Tibial nerve (tissue), 4 donors: ENCODE data around the gene KIAA1958. TPM values are rescaled to one million over a fixed set of nuclear protein-coding genes. Genes with fewer than 3 reads are reported as not detected.

Source experiments
- DNase-seq, 2 donors: peaks; one replicate each; pipeline ENCODE4 v3.0.0-alpha.2; 2019; ENCODE audit warnings: low spot score in 2 of 2
- H3K27ac ChIP-seq, 4 donors: fragments of 200-600 bp; sonication (generic) in 3 of 4; one replicate each; pipeline ENCODE4 v1.5.1; 2017 to 2019; ENCODE audit warnings: mild to moderate bottlenecking in 1 of 4
- H3K27me3 ChIP-seq, 2 donors: fragments of 200-600 bp; sonication (generic) in 1 of 2; one replicate each; pipeline versions ENCODE4 v1.5.1 to v1.6.0; 2017 to 2019
- H3K36me3 ChIP-seq, 3 donors: fragments of 200-600 bp; sonication (generic); one replicate each; pipeline ENCODE4 v1.5.1; 2018 to 2019
- H3K4me1 ChIP-seq, 4 donors: fragments of 200-600 bp; sonication (generic) in 3 of 4; one replicate each; pipeline ENCODE4 v1.5.1; 2017 to 2019
- H3K4me3 ChIP-seq, 4 donors: fragments of 200-600 bp; sonication (generic) in 3 of 4; one replicate each; pipeline ENCODE4 v1.5.1; 2017 to 2019; ENCODE audit warnings: mild to moderate bottlenecking in 1 of 4, moderate library complexity in 1 of 4
- H3K9me3 ChIP-seq, 4 donors: fragments of 200-600 bp; sonication (generic) in 3 of 4; one replicate each; pipeline ENCODE4 v1.5.1; 2017 to 2019
- EP300 ChIP-seq, 2 donors: sonication (generic); formaldehyde crosslinking; IDR thresholded peaks; one replicate each; pipeline ENCODE4 v1.6.1; 2017; ENCODE audit warnings: antibody characterized with exemption in 2 of 2, mild to moderate bottlenecking in 1 of 2
- POLR2A ChIP-seq, 2 donors: fragments of 450-650 bp; IDR thresholded peaks; one replicate each; pipeline ENCODE4 v1.6.1; 2017; ENCODE audit warnings: antibody characterized with exemption in 2 of 2, mild to moderate bottlenecking in 2 of 2, moderate library complexity in 2 of 2
- WGBS, 2 donors: methylation state at CpG; one replicate each; pipeline ENCODE4 v1.1.5; 2018; 5-methylcytosine and 5-hydroxymethylcytosine counted together
- total RNA-seq, 4 donors: library from RNA; depleted of rRNA; stranded (reverse); fragments of >200 nt; gene quantifications; one replicate each; pipeline ENCODE4 v1.1.0, GENCODE V29; 2016
- TF ChIP-seq, protein P1 (sequence below), 5 experiments: fragments of 200-600 bp in 3 of 5; fragments of 450-650 bp in 2 of 5; sonication (generic) in 3 of 5; IDR thresholded peaks; one replicate each; pipeline ENCODE4 v1.5.1; 2016 to 2019; ENCODE audit warnings: antibody characterized with exemption in 5 of 5, mild to moderate bottlenecking in 3 of 5, moderate library complexity in 2 of 5

The KIAA1958 gene
- total RNA-seq, 4 donors from 2014 or later: 3.7 to 5.2 (median 4.5) TPM

DNA sequence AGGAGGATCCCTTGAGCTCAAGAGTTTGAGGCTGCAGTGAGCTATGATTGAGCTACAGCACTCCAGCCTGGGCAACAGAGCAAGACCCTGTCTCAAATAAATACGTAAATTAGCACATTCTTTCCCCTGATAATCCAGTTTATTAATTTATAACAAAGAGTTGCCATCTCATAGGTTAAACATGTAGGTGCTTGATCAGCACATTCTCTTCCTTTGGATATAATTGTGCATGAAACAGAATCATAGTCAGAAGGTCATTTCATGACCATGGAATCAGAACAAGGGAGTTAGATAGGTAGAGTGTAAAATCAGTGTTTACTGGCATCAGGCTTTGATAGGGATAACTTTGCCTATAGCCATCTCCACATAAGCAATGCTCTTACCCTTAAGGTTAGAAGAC lies 43.0 kb upstream of the KIAA1958 start:
- Histone ChIP-seq H3K9me3 (no peaks in the 10 kb centered on the region), H3K4me3 (no peak overlapping the region), H3K27ac (no peak overlapping the region), H3K27me3 (no peaks in the 10 kb centered on the region), H3K36me3 (peaks cover 0 to 20% (median 0%) of the 10 kb centered on the region in 3 donors), H3K4me1 (no peaks in the 10 kb centered on the region)
- WGBS, 2 donors: 78 to 81% methylated on average over 1 of the region's 1 CpG
- DNase-seq: no peak
- TF ChIP-seq, protein P1, sequence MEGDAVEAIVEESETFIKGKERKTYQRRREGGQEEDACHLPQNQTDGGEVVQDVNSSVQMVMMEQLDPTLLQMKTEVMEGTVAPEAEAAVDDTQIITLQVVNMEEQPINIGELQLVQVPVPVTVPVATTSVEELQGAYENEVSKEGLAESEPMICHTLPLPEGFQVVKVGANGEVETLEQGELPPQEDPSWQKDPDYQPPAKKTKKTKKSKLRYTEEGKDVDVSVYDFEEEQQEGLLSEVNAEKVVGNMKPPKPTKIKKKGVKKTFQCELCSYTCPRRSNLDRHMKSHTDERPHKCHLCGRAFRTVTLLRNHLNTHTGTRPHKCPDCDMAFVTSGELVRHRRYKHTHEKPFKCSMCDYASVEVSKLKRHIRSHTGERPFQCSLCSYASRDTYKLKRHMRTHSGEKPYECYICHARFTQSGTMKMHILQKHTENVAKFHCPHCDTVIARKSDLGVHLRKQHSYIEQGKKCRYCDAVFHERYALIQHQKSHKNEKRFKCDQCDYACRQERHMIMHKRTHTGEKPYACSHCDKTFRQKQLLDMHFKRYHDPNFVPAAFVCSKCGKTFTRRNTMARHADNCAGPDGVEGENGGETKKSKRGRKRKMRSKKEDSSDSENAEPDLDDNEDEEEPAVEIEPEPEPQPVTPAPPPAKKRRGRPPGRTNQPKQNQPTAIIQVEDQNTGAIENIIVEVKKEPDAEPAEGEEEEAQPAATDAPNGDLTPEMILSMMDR (IDR thresholded peaks at IDR 0.05): no peak
- TF ChIP-seq EP300 (IDR thresholded peaks at IDR 0.05): no peak
- no peak for TF ChIP-seq POLR2A (IDR thresholded peaks at IDR 0.05)

GRCh38 chr9:112445196-112445595 lies 41.4 kb upstream of the KIAA1958 start:
- no peaks in the 10 kb centered on the region for H3K4me1 ChIP-seq
- no peaks in the 10 kb centered on the region for H3K27me3 ChIP-seq
- no peak for TF ChIP-seq EP300 (IDR thresholded peaks at IDR 0.05)
- TF ChIP-seq, protein P1 (IDR thresholded peaks at IDR 0.05): no peak
- TF ChIP-seq POLR2A (IDR thresholded peaks at IDR 0.05): no peak
- peaks cover 0 to 24% (median 0%) of the 10 kb centered on the region in 3 donors for H3K36me3 ChIP-seq
- WGBS, 2 donors: 38 to 41% methylated on average over 1 of the region's 1 CpG
- H3K4me3 ChIP-seq: no peak overlapping the region
- no peak for DNase-seq
- H3K27ac ChIP-seq: no peak overlapping the region
- H3K9me3 ChIP-seq: no peaks in the 10 kb centered on the region

DNA sequence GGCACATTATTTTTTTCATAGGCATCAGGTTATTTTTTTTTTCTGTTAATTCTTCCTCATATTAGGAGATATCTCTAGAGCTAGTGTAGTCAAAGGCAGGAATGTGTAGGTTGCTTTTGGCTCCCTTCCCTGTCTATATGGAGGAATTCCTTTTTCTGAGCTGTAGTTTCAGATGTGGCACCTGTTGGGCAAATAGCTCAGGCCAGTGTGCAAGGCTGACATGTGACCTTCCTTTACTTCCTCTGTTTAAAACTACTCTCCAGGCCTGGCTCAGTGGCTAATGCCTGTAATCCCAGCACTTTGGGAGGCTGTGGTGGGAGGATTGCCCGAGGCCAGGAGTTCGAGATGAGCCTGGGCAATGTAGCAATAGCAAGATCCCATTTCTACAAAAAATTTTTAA lies 40.5 kb upstream of the KIAA1958 start:
- DNase-seq: no peak
- Histone ChIP-seq H3K27me3 (no peaks in the 10 kb centered on the region), H3K36me3 (peaks cover 0 to 15% (median 0%) of the 10 kb centered on the region in 3 donors), H3K27ac (no peak overlapping the region), H3K9me3 (no peaks in the 10 kb centered on the region), H3K4me1 (no peaks in the 10 kb centered on the region), H3K4me3 (no peak overlapping the region)
- TF ChIP-seq, protein P1 (IDR thresholded peaks at IDR 0.05): no peak
- TF ChIP-seq POLR2A (IDR thresholded peaks at IDR 0.05) (no peak), EP300 (IDR thresholded peaks at IDR 0.05) (no peak)
- WGBS, 2 donors: 97 to 100% methylated on average over 2 of the region's 2 CpGs

DNA sequence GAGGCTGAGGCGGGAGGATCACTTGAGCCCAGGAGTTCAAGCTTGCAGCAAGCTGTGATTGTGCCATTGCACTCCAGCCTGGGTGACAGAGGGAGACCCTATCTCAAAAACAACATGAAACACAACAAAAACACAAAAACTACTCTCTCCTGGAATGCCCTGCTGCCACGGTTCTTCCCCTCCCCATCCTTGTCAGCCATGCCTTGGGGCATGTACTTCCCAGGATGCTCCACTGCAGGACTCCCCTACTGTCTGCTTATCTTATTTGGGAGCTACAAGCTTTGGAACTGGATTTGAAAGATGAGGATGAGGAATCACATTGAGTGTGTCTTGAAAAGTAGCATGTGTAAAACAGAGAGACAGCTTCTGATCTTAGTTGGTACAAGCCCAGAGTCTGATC lies 40.1 kb upstream of the KIAA1958 start:
- Histone ChIP-seq H3K27me3 (no peaks in the 10 kb centered on the region), H3K4me1 (no peaks in the 10 kb centered on the region), H3K36me3 (peaks cover 0 to 11% (median 0%) of the 10 kb centered on the region in 3 donors), H3K9me3 (no peaks in the 10 kb centered on the region), H3K4me3 (no peak overlapping the region), H3K27ac (no peak overlapping the region)
- no peak for TF ChIP-seq POLR2A (IDR thresholded peaks at IDR 0.05)
- no peak for TF ChIP-seq EP300 (IDR thresholded peaks at IDR 0.05)
- no peak for DNase-seq
- WGBS, 2 donors: 69 to 72% methylated on average over 2 of the region's 2 CpGs

DNA sequence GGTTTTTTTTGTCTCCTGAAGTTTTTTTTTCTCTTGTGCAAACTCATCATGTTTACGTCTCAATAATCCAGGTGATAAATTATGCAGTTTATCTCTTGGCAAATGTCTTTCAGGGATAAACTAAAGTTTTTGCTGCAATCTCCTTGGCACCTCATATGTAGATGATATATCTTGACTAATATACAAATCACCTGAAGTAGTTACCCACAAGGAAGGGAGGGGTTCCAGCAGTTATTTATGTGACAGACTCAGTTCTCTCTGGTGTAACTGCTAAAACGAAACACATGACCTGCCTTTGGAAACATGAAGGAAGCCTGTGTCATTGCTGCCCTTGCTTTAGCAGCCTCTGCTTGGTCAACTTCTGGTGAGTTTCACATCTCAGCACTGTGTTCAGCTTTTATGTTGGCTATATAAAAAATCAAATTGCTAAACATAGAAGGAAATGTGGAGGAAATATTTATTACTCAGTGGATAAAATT lies 39.3 kb upstream of the KIAA1958 start:
- Histone ChIP-seq H3K4me3 (no peak overlapping the region), H3K27me3 (no peaks in the 10 kb centered on the region), H3K9me3 (no peaks in the 10 kb centered on the region), H3K36me3 (peaks cover 0 to 8% (median 0%) of the 10 kb centered on the region in 3 donors), H3K27ac (no peak overlapping the region), H3K4me1 (no peaks in the 10 kb centered on the region)
- no peak for DNase-seq
- 45 to 64% methylated on average over 2 of the region's 2 CpGs for WGBS, 2 donors
- no peak for TF ChIP-seq POLR2A (IDR thresholded peaks at IDR 0.05)
- TF ChIP-seq EP300 (IDR thresholded peaks at IDR 0.05): no peak
- TF ChIP-seq, protein P1 (IDR thresholded peaks at IDR 0.05): no peak

DNA sequence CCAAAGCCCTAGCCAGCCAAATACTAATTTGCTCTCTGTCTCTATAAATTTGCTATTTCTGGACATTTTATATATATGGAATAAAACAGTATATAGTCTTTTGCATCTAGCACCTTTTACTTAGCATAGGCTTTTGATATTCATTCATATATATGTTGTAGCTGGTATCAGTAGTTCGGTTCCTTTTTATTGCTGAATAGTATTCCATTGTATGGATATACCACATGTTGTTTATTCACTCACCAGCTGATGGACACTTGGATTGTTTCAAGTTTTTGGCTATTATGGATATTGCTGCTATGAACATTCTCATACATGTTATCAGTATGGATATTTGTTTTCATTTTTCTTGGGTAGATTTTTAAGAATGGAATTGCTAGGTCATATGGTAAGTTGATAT lies 23.8 kb upstream of the KIAA1958 start:
- Histone ChIP-seq H3K27ac (no peak overlapping the region), H3K36me3 (peaks cover 0 to 81% (median 6%) of the 10 kb centered on the region in 3 donors), H3K4me1 (no peaks in the 10 kb centered on the region), H3K27me3 (no peaks in the 10 kb centered on the region), H3K4me3 (no peak overlapping the region), H3K9me3 (peaks cover 0 to 12% (median 1%) of the 10 kb centered on the region in 4 donors)
- 100% methylated on average over 1 of the region's 1 CpG for whole genome bisulfite sequencing, 2 donors
- TF ChIP-seq POLR2A (IDR thresholded peaks at IDR 0.05) (no peak), EP300 (IDR thresholded peaks at IDR 0.05) (no peak)
- TF ChIP-seq, protein P1 (IDR thresholded peaks at IDR 0.05): no peak
- no peak for DNase-seq
